B cell (primary cell): ENCODE results near the gene ZNF136. TPM values are rescaled to one million over a fixed set of nuclear protein-coding genes. Genes with fewer than 3 reads are reported as not detected.

Source experiments
- ATAC-seq: fragments of 200-7000 bp; cut with Tn5 transposase; one replicate; pipeline ENCODE4 v1.10.0; 2021; ENCODE audit warnings: low read depth, mild to moderate bottlenecking, moderate number of reproducible peaks, moderate library complexity
- CTCF ChIA-PET: fragments of 350-600 bp; sonication (Branson Sonifier 250); formaldehyde crosslinking; loops from one replicate; lab custom pipeline; 2021; ENCODE audit warnings: antibody characterized with exemption, inconsistent platforms; lab: Charles Lee
- POLR2A ChIA-PET: fragments of 350-600 bp; sonication (Branson Sonifier 250); formaldehyde crosslinking; loops from one replicate; lab custom pipeline; 2021; ENCODE audit warnings: antibody characterized with exemption; lab: Charles Lee
- DNase-seq: peaks from one replicate; pipeline ENCODE4 v3.0.0; 2013
- H2AFZ ChIP-seq: 2 replicates; pipeline ENCODE4 v1.6.1; 2012; ENCODE audit warnings: mild to moderate bottlenecking, low read depth, low read length; ENCODE audit not compliant: insufficient read depth, poor library complexity, severe bottlenecking
- H3K27ac ChIP-seq, 2 donors: 1 replicate in 1 of 2; 2 replicates in 1 of 2; pipeline ENCODE4 v1.5.1; 2012 to 2013; ENCODE audit warnings: low read length in 2 of 2, mild to moderate bottlenecking in 2 of 2, moderate library complexity in 1 of 2
- H3K27me3 ChIP-seq, 4 experiments: fragments of 200-600 bp in 1 of 4; sonication (generic) in 1 of 4; replicated peaks in 1 of 4; 1 replicate in 2 of 4; 2 replicates in 2 of 4; pipeline versions ENCODE4 v1.6.1 to v1.7.0; 2013 to 2016; ENCODE audit warnings: low read length in 3 of 4, mild to moderate bottlenecking in 2 of 4, mixed read lengths in 1 of 4, moderate library complexity in 1 of 4; ENCODE audit not compliant: insufficient read depth in 4 of 4, control insufficient read depth in 3 of 4; ENCODE audit errors: control extremely low read depth in 1 of 4
- H3K36me3 ChIP-seq, 2 experiments: replicated peaks in 1 of 2; 1 replicate in 1 of 2; 2 replicates in 1 of 2; pipeline versions ENCODE4 v1.6.1 to v1.7.1; 2013; ENCODE audit warnings: low read length in 1 of 2; ENCODE audit not compliant: insufficient read depth in 2 of 2, control insufficient read depth in 1 of 2; ENCODE audit errors: control extremely low read depth in 1 of 2, extremely low read depth in 1 of 2
- H3K4me1 ChIP-seq, 2 donors: fragments of 200-600 bp in 1 of 2; sonication (generic) in 1 of 2; 1 replicate in 1 of 2; 2 replicates in 1 of 2; pipeline versions ENCODE4 v1.5.1 to v1.6.1; 2013 to 2017; ENCODE audit warnings: low read length in 2 of 2; ENCODE audit not compliant: control insufficient read depth in 2 of 2, insufficient read depth in 2 of 2
- H3K4me2 ChIP-seq: replicated peaks from 2 replicates; pipeline ENCODE3; 2012; ENCODE audit warnings: mild to moderate bottlenecking, low read depth, low read length; ENCODE audit not compliant: poor library complexity, severe bottlenecking
- H3K4me3 ChIP-seq, 5 experiments: fragments of 200-600 bp in 1 of 5; sonication (generic) in 1 of 5; 1 replicate in 3 of 5; 2 replicates in 2 of 5; pipeline versions ENCODE4 v1.5.1 to v1.7.0; 2011 to 2016; ENCODE audit warnings: low read length in 4 of 5, mild to moderate bottlenecking in 4 of 5, low read depth in 2 of 5, control low read depth in 1 of 5, moderate library complexity in 1 of 5; ENCODE audit not compliant: insufficient read depth in 1 of 5; ENCODE audit errors: control extremely low read depth in 1 of 5, extremely low read depth in 1 of 5
- H3K79me2 ChIP-seq: fragments of 200-600 bp; sonication (generic); one replicate; pipeline ENCODE4 v1.6.0; 2016; ENCODE audit warnings: low read length; ENCODE audit not compliant: control insufficient read depth, insufficient read depth
- H3K9ac ChIP-seq: fragments of 200-600 bp; sonication (generic); 2 replicates; pipeline ENCODE4 v1.6.1; 2017; ENCODE audit warnings: mild to moderate bottlenecking, low read length, moderate library complexity
- H3K9me3 ChIP-seq, 3 donors: one replicate each; pipeline versions ENCODE4 v1.6.1 to v1.7.1; 2013; ENCODE audit warnings: low read length in 2 of 3; ENCODE audit not compliant: control insufficient read depth in 2 of 3, insufficient read depth in 1 of 3; ENCODE audit errors: control extremely low read depth in 1 of 3
- H4K20me1 ChIP-seq: 2 replicates; pipeline ENCODE4 v1.6.0; 2012; ENCODE audit warnings: mild to moderate bottlenecking, low read length; ENCODE audit not compliant: insufficient read depth, control insufficient read depth, poor library complexity, severe bottlenecking
- H3K27ac Mint-ChIP-seq: one replicate; pipeline ENCODE4 v1.8.0; 2021; ENCODE audit warnings: mixed read lengths
- H3K27me3 Mint-ChIP-seq: one replicate; pipeline ENCODE4 v1.8.0; 2021; ENCODE audit warnings: mixed read lengths
- H3K4me1 Mint-ChIP-seq: one replicate; pipeline ENCODE4 v1.8.0; 2021; ENCODE audit warnings: mixed read lengths
- H3K4me3 Mint-ChIP-seq: one replicate; pipeline ENCODE4 v1.8.0; 2021; ENCODE audit warnings: mixed read lengths
- H3K9me3 Mint-ChIP-seq: one replicate; pipeline ENCODE4 v1.8.0; 2022; ENCODE audit warnings: mixed read lengths; ENCODE audit not compliant: insufficient read depth
- CTCF ChIP-seq: fragments of 200-600 bp; IDR thresholded peaks from one replicate; pipeline ENCODE4 v1.8.0; 2022; ENCODE audit warnings: antibody characterized with exemption, mild to moderate bottlenecking
- EZH2 ChIP-seq: IDR thresholded peaks from 2 replicates; pipeline ENCODE4 v1.6.1; 2012; ENCODE audit warnings: borderline replicate concordance, low read depth, mild to moderate bottlenecking, moderate library complexity, low read length; ENCODE audit not compliant: insufficient read depth, poor library complexity, severe bottlenecking
- WGBS: methylation state at CpG from one replicate; pipeline ENCODE4 v1.1.5; 2013; ENCODE audit warnings: missing lambda C conversion rate; ENCODE audit not compliant: insufficient coverage; 5-methylcytosine and 5-hydroxymethylcytosine counted together
- intact Hi-C: fragments of 100-400 bp; cut with micrococcal nuclease; formaldehyde crosslinking; loops from one replicate; pipeline ENCODE4 v1.10.0; 2022
- polyA plus RNA-seq: library from polyadenylated mRNA; depleted of rRNA; stranded (reverse); fragments of >200 nt; gene quantifications from 2 replicates; pipeline ENCODE4 v1.2.3, GENCODE V29; 2012
- total RNA-seq, 2 donors: library from RNA; stranded (reverse); fragments of 120-200 nt in 1 of 2; gene quantifications; 1 replicate in 1 of 2; 2 replicates in 1 of 2; pipeline versions ENCODE4 v1.2.3 to v1.2.4, GENCODE V29; 2013 to 2022

The ZNF136 gene
- total and polyA plus RNA-seq, 2 donors (not counting 1 experiment from before 2014, with no cell fraction given): 7.5 to 30.8 TPM

- no peaks in the 10 kb centered on the region for H3K27me3 ChIP-seq
- POLR2A ChIA-PET: no interaction called here
- Mint-ChIP-seq H3K9me3 (peaks cover 4% of the 10 kb centered on the region), H3K4me3 (no peak overlapping the region), H3K27me3 (no peaks in the 10 kb centered on the region), H3K4me1 (no peaks in the 10 kb centered on the region), H3K27ac (no peak overlapping the region)
- no peak overlapping the region for H3K27ac ChIP-seq
- peaks cover 0 to 9% (median 0%) of the 10 kb centered on the region in 3 donors for H3K9me3 ChIP-seq
- TF ChIP-seq EZH2: no peak
- TF ChIP-seq CTCF: no peak
- no peaks in the 10 kb centered on the region for H4K20me1 ChIP-seq
- no peak overlapping the region for H3K4me2 ChIP-seq
- DNase-seq (no peak), ATAC-seq (no peak)
- no peaks in the 10 kb centered on the region for H3K4me1 ChIP-seq
- no peaks in the 10 kb centered on the region for H3K79me2 ChIP-seq
- intact Hi-C loops: no loop called here
- peaks cover 0 to 3% of the 10 kb centered on the region in 2 experiments for H3K36me3 ChIP-seq
- 97% methylated on average over 33 of the region's 37 CpGs for WGBS
- H2AFZ ChIP-seq: no peak overlapping the region
- CTCF ChIA-PET: no interaction called here
- H3K4me3 ChIP-seq: no peak overlapping the region
- H3K9ac ChIP-seq: no peak overlapping the region
Measured at GRCh38 chr19:12237143-12237839, 74.4 kb downstream of the ZNF136 start.

Other genes with a start within 250 kb of the ZNF136 start
- 34.9 and 40.5 TPM in 2 replicates for gene ZNF700, start 238.0 kb upstream of the ZNF136 start, total RNA-seq
- 14.3 and 16.8 TPM in 2 replicates for gene ZNF700, start 238.0 kb upstream of the ZNF136 start, polyA plus RNA-seq
- gene ZNF763, start 198.1 kb upstream of the ZNF136 start, total RNA-seq: 14.2 and 16.6 TPM in 2 replicates
- 3.0 and 4.5 TPM in 2 replicates for gene ZNF763, start 198.1 kb upstream of the ZNF136 start, polyA plus RNA-seq
- 7.3 and 7.6 TPM in 2 replicates for gene ZNF433, start 127.4 kb upstream of the ZNF136 start, total RNA-seq
- 1.1 and 1.3 TPM in 2 replicates for gene ZNF433, start 127.4 kb upstream of the ZNF136 start, polyA plus RNA-seq
- gene ZNF878, start 110.1 kb upstream of the ZNF136 start, total RNA-seq: 0.29 TPM in 1 of 2 replicates, not detected in the other
- 0.04 TPM in 1 of 2 replicates, not detected in the other for gene ZNF878, start 110.1 kb upstream of the ZNF136 start, polyA plus RNA-seq
- 33.7 and 36.4 TPM in 2 replicates for gene ZNF844, start 98.4 kb upstream of the ZNF136 start, total RNA-seq
- gene ZNF844, start 98.4 kb upstream of the ZNF136 start, polyA plus RNA-seq: 5.9 and 7.7 TPM in 2 replicates
- 5.4 and 10.6 TPM in 2 replicates for gene ZNF20, start 22.7 kb upstream of the ZNF136 start, total RNA-seq
- gene ZNF20, start 22.7 kb upstream of the ZNF136 start, polyA plus RNA-seq: 0.89 and 1.6 TPM in 2 replicates
- 6.6 and 9.8 TPM in 2 replicates for gene ZNF625, start 6.4 kb upstream of the ZNF136 start, total RNA-seq
- gene ZNF625, start 6.4 kb upstream of the ZNF136 start, polyA plus RNA-seq: 0.60 and 0.69 TPM in 2 replicates
- 27.8 and 28.0 TPM in 2 replicates for gene ZNF44, start 131.8 kb downstream of the ZNF136 start, total RNA-seq
- gene ZNF44, start 131.8 kb downstream of the ZNF136 start, polyA plus RNA-seq: 11.3 and 14.4 TPM in 2 replicates
- 6.1 and 7.3 TPM in 2 replicates for gene ZNF563, start 170.5 kb downstream of the ZNF136 start, total RNA-seq
- 0.94 and 1.5 TPM in 2 replicates for gene ZNF563, start 170.5 kb downstream of the ZNF136 start, polyA plus RNA-seq
- gene ZNF442, start 202.6 kb downstream of the ZNF136 start, total RNA-seq: 6.9 and 8.4 TPM in 2 replicates
- 0.58 and 0.69 TPM in 2 replicates for gene ZNF442, start 202.6 kb downstream of the ZNF136 start, polyA plus RNA-seq
- gene ZNF799, start 238.2 kb downstream of the ZNF136 start, total RNA-seq: 10.5 and 11.1 TPM in 2 replicates
- gene ZNF799, start 238.2 kb downstream of the ZNF136 start, polyA plus RNA-seq: 3.0 and 3.7 TPM in 2 replicates